AG04450 (cell line): ENCODE measurements around the gene PNPLA7. TPM values are rescaled to one million over a fixed set of nuclear protein-coding genes. Genes with fewer than 3 reads are reported as not detected.

Experiments
- CTCF ChIA-PET: fragments of 300-600, 350-600 bp; formaldehyde crosslinking; extraction: SDS; loops from one replicate; lab custom pipeline; 2022; ENCODE audit warnings: antibody characterized with exemption, inconsistent platforms; lab: Charles Lee
- POLR2A ChIA-PET: fragments of 350-600 bp; formaldehyde crosslinking; extraction: SDS; loops from one replicate; lab custom pipeline; 2021; ENCODE audit warnings: antibody characterized with exemption, inconsistent platforms; lab: Yijun Ruan, JAX
- DNase-seq: peaks from one replicate; pipeline ENCODE4 v3.0.0-alpha.2; 2011; ENCODE audit warnings: low read depth, low spot score
- H3K27ac ChIP-seq: one replicate; pipeline ENCODE4 v1.5.1; 2012; ENCODE audit warnings: low read depth, low read length, control low read depth
- H3K27me3 ChIP-seq: one replicate; pipeline ENCODE4 v1.6.0; 2012; ENCODE audit warnings: low read length; ENCODE audit not compliant: control insufficient read depth, insufficient read depth
- H3K4me3 ChIP-seq: 2 replicates; pipeline ENCODE4 v1.5.1; 2011; ENCODE audit warnings: mild to moderate bottlenecking, low read depth, low read length, control low read depth
- H3K9me3 ChIP-seq: 2 replicates; pipeline ENCODE4 v1.5.1; 2012; ENCODE audit warnings: low read length; ENCODE audit not compliant: control insufficient read depth, insufficient read depth
- polyA plus RNA-seq: library from polyadenylated mRNA; depleted of rRNA; stranded (reverse); fragments of >200 nt; gene quantifications from 2 replicates; pipeline ENCODE4 v1.2.3, GENCODE V29; 2011
- TF ChIP-seq, protein P1 (sequence below): IDR thresholded peaks from 2 replicates; pipeline ENCODE4 v1.5.1; 2011; ENCODE audit warnings: low read depth, low read length, control low read depth, inconsistent platforms

PNPLA7 gene
- polyA plus RNA-seq, 1 experiment = 0.26 TPM

DNA sequence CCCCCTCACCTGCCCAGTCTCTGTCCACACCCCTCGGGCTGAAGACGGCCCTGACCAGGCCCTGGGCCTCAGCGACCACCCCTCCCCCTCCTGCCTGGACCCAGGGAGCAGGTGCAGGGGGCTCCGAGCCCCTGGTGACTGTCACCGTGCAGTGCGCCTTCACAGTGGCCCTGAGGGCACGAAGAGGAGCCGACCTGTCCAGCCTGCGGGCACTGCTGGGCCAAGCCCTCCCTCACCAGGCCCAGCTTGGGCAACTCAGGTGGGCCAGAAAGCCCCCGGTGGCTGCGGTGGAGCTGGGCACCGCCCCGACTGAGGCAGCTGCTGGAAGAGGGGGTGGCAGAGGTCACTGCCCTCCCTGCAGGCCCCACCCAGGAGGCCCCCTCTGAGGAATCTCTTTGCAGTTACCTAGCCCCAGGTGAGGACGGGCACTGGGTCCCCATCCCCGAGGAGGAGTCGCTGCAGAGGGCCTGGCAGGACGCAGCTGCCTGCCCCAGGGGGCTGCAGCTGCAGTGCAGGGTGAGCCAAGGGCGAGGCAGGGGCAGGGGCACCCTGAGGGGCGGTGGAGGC is 116.8 kb downstream of the PNPLA7 start:
- H3K27ac ChIP-seq = no peak overlapping the region
- CTCF ChIA-PET = interaction anchor here (1.0 kb wide), 1 partner anchor 11 kb away, joined by 9 read pairs; the partner anchor contains the start of genes EXD3 and NOXA1
- no peaks in the 10 kb centered on the region; the same call in 1 of the 2 replicates for H3K9me3 ChIP-seq
- no peak for DNase-seq
- TF ChIP-seq, protein P1, sequence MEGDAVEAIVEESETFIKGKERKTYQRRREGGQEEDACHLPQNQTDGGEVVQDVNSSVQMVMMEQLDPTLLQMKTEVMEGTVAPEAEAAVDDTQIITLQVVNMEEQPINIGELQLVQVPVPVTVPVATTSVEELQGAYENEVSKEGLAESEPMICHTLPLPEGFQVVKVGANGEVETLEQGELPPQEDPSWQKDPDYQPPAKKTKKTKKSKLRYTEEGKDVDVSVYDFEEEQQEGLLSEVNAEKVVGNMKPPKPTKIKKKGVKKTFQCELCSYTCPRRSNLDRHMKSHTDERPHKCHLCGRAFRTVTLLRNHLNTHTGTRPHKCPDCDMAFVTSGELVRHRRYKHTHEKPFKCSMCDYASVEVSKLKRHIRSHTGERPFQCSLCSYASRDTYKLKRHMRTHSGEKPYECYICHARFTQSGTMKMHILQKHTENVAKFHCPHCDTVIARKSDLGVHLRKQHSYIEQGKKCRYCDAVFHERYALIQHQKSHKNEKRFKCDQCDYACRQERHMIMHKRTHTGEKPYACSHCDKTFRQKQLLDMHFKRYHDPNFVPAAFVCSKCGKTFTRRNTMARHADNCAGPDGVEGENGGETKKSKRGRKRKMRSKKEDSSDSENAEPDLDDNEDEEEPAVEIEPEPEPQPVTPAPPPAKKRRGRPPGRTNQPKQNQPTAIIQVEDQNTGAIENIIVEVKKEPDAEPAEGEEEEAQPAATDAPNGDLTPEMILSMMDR = no peak
- no peak overlapping the region for H3K4me3 ChIP-seq
- POLR2A ChIA-PET = no interaction called here
- no peaks in the 10 kb centered on the region for H3K27me3 ChIP-seq

DNA sequence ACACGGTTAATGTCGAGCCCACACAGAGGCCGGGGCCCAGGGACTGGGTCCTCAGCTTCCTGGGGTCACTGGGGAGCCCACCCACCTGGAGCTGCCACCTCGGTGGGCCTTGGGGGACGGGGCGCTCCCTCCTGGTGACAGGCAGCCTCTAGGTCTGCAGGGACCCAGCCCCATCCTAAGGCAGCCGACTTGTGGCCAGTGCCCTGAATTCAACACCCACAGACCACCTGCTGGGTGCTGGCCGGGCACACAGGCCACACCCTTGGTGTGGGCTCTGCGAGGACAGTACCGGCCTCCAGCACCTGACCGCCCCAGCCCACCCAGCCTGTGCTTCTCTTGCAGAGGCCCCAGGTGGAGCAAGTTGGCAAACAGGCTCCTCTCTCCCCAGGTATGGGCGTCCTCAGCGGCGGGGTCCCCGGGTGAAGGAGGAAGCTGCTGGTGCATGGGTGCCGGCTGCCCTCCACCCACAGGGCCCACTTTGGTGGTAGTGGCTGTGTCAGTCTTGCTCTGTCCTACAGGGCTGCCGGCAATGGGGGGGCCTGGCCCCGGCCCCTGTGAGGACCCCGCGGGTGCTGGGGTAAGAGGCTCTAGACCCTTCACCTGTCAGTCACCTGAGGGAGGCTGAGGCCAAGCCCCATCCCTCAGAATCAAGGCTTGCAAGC is 117.4 kb downstream of the PNPLA7 start:
- POLR2A ChIA-PET = interaction anchor here (0.6 kb wide), 1 partner anchor 22 kb away, joined by 7 read pairs; no protein-coding TSS in a partner anchor
- H3K4me3 ChIP-seq = no peak overlapping the region
- H3K27me3 ChIP-seq = no peaks in the 10 kb centered on the region
- H3K27ac ChIP-seq = no peak overlapping the region
- DNase-seq = no peak
- CTCF ChIA-PET = interaction anchor here (1.0 to 1.3 kb wide), 2 partner anchors 9 to 10 kb away, joined by 6 to 9 read pairs; partner anchors contain the start of genes EXD3 and NOXA1
- peaks cover 5% of the 10 kb centered on the region; the same call in 1 of the 2 replicates for H3K9me3 ChIP-seq
- TF ChIP-seq, protein P1 = no peak

DNA sequence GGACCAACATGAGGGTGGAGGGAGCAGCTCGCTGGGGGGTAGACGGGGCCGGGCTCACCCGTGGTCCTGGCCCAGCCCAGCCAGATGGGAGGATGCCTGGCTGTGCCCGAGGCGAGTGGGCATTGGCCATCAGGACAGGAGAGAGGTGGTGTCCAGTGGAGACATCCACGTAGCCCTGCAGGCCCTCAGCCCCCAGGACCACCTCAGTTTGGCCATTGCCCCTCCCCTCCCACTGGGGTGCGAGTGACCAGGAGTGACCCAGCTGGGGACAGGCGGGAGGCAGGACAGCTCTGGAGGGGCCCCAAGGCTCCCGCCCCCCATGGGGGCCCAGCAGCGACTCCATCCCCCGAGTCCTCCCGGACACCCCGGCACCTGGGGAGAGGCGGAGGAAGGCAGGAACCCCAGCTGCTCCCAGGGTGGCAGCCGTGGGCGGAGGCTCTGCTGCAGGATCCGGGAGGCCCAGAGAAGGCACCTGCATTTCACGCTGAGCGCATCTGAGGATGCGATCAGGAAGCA is 118.7 kb downstream of the PNPLA7 start:
- POLR2A ChIA-PET = no interaction called here
- DNase-seq = no peak
- H3K9me3 ChIP-seq = peaks cover 5% of the 10 kb centered on the region; the same call in 1 of the 2 replicates
- peaks cover 4% of the 10 kb centered on the region for H3K27me3 ChIP-seq
- H3K4me3 ChIP-seq = no peak overlapping the region
- no peak overlapping the region for H3K27ac ChIP-seq
- TF ChIP-seq, protein P1 = no peak
- CTCF ChIA-PET = interaction anchor here (1.3 kb wide), 1 partner anchor 8 kb away, joined by 6 read pairs; the partner anchor contains the start of genes EXD3 and NOXA1

DNA sequence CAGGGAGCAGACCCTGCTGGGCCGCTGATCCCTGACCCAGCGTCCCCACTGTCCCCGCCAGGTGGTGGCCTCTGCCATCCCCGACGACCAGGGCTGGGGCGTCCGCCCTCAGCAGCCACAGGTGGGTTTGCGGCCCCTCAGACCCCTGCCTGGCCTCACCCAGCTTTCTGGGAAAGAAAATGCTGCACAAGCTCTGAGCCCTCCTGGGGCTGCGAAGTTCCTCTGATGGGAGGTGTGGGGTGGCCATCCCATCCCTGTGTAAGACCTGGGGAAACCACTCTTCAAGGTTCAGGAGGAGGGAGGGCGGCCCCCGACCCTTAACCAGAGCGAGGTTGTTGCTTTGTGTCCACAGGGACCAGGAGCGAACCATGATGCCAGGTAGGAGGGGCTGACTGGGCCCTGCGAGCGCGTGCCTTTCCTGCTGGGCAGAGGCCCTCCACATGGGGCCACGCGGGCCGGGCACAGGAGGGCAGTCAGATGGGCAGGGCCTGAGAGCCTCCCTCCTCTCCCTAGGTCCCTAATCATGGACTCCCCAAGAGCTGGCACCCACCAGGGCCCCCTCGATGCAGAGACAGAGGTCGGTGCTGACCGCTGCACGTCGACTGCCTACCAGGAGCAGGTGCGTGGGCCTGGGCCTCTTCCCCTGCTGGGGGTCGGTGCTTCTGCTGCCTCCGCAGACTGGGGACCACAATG is 119.3 kb downstream of the PNPLA7 start:
- Histone ChIP-seq H3K27ac (no peak overlapping the region), H3K27me3 (peaks cover 4% of the 10 kb centered on the region), H3K4me3 (no peak overlapping the region), H3K9me3 (peaks cover 5% of the 10 kb centered on the region; the same call in 1 of the 2 replicates)
- DNase-seq = no peak
- ChIA-PET CTCF (no interaction called here), POLR2A (no interaction called here)
- TF ChIP-seq, protein P1 = no peak
